SKM-1 (cell line): Measurements from ENCODE around the gene SLC25A5.
"Not testable (repeated sequence)": the region's sequence is repeated elsewhere in the genome, so short reads cannot be mapped to it uniquely, and the experiment has no call there.

Experiments
- DNase-seq: peaks from one replicate; lab custom pipeline; 2025; ENCODE audit not compliant: unreplicated experiment; lab: John Stamatoyannopoulos, UW

Gene SLC25A5

GRCh38 chrX:119502727-119503483 is 34.7 kb downstream of the SLC25A5 start:
- no peak for DNase-seq

DNA sequence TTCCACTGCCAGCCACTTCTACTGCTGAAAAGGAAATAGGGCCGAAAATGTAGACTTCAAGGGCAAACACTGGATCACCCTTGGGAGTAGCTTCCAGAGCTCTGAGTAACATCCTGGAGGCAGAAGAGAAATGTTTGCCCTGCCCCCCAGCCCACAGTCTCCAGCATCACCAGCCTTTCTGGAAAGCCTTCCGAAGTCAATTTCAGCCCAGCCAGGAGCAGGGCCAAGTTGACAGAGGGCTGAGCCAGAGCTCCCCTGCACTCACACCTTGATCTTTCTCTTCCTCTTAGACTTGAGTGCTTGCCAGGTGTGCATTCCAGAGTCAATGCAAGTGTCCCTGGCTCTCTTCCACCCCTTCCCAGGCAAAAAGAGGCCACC is 35.2 kb downstream of the SLC25A5 start:
- DNase-seq, result no peak

DNA sequence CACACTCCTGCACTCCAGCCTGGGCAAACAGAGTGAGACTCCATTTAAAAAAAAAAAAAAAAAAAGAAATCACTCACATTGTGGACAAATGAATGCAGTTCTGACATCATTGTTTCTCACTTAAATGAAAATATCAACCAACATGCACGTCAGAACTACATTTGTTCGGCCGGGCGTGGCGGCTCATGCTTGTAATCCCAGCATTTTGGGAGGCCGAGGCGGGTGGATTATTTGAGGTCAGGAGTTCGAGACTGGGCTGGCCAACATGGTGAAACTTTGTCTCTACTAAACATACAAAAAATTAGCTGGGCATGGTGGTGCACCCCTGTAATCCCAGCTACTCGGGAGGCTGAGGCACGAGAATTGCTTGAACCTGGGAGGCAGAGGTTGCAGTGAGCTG is 36.9 kb downstream of the SLC25A5 start:
- not testable (repeated sequence) for DNase-seq

DNA sequence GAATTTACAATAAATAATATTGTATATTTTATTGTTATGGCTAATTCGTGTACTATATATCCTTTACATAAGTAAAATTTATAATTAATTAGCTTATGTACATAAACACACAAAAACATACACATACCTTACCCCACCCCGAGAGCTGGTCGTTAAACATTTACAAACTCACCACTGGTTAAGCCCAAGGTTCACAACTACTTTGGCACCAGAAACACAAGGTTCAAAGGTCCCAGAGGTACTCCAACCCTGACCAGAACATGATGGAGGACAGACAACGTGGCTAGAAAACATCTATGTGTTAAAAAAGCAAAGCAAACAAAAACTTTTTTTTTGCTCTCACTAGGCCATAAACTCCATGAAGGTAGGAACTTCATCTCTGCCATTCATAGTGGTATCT is 37.7 kb downstream of the SLC25A5 start:
- DNase-seq, result no peak

- DNase-seq, result no peak
Measured at GRCh38 chrX:119507206-119507605, 39.0 kb downstream of the SLC25A5 start.

GRCh38 chrX:119512146-119512800 is 44.0 kb downstream of the SLC25A5 start:
- DNase-seq, result peak; percentile 27

- DNase-seq, result peak; percentile 37
Measured at GRCh38 chrX:119516157-119516702, 48.0 kb downstream of the SLC25A5 start.

DNA sequence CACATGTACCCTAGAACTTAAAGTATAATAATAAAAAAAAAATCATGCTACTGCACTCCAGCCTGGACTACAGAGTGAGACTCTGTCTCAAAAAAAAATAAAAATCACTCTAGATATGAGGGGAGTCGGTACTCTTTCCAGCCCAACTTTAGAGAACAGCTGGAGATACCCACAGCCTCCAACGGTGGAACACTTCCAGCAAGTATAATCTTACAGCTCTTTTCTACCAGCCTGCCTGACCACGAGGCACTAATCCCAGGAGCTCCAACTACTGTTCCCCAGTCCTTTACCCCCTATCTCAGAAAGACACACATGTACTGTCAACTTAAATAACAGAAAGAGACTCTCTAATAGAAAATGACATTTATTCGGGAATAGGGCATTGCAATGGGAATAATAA is 50.1 kb downstream of the SLC25A5 start:
- no peak for DNase-seq
